ENCODE measurements around the gene ZSCAN32. TPM values are rescaled to one million over a fixed set of nuclear protein-coding genes. Genes with fewer than 3 reads are reported as not detected.
A peak's percentile ranks its signal among the peaks of the same experiment; 100 is the strongest.

The ZSCAN32 gene
- total RNA-seq: 10 to 100 TPM; 11.6 to 34.5 (median 28.5) TPM
- 26.3 TPM for total RNA-seq (2013)
- total RNA-seq: 12.8 to 42.0 (median 30.0) reads per million in 29 experiments

DNA sequence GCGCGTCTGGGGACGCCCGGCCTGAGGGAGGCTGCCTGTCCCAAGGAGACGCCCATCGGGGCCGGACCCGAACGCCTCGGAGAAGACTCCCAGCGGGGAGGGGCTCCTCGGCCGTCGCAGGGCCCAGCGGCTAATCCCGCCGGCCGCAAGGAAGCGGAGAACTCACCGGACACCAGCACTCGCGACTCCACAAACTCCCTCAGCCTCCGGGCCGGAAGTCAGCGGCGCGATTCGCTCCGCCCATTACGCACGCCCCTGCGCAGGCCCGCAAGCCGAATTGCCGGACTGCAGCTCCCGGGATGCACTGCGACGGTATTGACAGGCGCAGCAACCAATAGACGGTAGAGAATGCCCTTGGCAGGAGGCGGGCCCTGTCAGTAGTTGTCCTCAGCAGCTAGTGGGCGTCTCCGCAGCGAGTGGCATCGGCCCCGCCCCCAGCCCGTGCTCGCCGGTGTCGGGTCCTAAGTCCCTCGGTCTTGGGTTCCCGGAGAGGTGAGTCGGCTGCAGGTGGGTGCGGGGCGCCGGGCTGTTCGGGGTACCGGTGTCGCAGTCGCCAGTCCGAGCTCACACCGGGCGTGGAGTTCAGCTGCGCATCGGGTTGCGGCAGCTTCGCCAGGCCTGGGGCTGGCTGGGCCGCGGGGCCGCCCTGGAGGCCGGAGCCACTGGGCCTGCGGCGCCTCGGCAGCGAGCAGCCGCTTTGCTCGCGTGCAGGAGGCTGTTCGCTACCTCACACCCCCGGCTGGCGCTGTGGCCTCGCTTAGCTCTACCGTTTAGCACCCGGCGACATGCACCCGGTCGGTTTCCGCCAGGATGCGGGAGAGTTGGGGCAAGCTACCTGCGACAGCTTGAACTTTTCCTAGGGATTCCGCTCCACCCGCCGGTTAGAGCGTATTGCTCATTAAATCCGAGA, at the start of gene ZSCAN32, which contains the start of gene ZNF174:
Gene ZSCAN32, minus strand, starts transcription at position 226 of the 910 bp plus-strand sequence. CDS start 3,447 bp downstream, outside the sequence.
Gene ZNF174, plus strand, starts transcription at position 437 of the 910 bp plus-strand sequence. CDS start 790 bp downstream, outside the sequence.
- Histone ChIP-seq H3K27ac (ENCODE audit: low read length) (peak within 1 kb of the TSS; percentile 58), H3K4me3 (ENCODE audit: control insufficient read depth in 1 of 2, extremely low read depth in 1 of 2, low read length in 1 of 2) (peak within 1 kb of the TSS; percentile 70 to 79), H3K27me3 (replicated peaks in 1 of 2; ENCODE audit: control insufficient read depth in 2 of 2, extremely low read depth in 1 of 2, insufficient read depth in 2 of 2, low read length in 1 of 2) (no peaks in the 10 kb centered on the region), H3K4me1 (ENCODE audit: control insufficient read depth in 1 of 2, extremely low read depth in 1 of 2, insufficient read depth in 2 of 2, low read length in 2 of 2) (peaks cover 11 to 44% of the 10 kb centered on the region in 2 experiments), H3K9me3 (peaks cover 8% of the 10 kb centered on the region), H3K36me3 (ENCODE audit: control insufficient read depth in 2 of 2, extremely low read depth in 1 of 2, insufficient read depth in 1 of 2, low read length in 1 of 2) (peaks cover 26 to 47% of the 10 kb centered on the region in 2 donors)
- Mint-ChIP-seq H3K9me3 (peaks cover 13 to 23% (median 19%) of the 10 kb centered on the region in 3 donors), H3K4me1 (peaks cover 43 to 64% (median 54%) of the 10 kb centered on the region in 3 donors), H3K36me3 (peaks cover 53% of the 10 kb centered on the region), H3K27ac (peak within 1 kb of the TSS; percentile 87 to 90), H3K27me3 (no peaks in the 10 kb centered on the region), H3K4me3 (peak within 1 kb of the TSS; percentile 82 to 94 (median 91))
- POLR2A ChIA-PET: interaction anchor here (0.6 to 0.7 kb wide), 4 partner anchors 160 to 368 kb away, joined by 3 read pairs; no protein-coding TSS in a partner anchor
- peak; percentile 97 to 98 (median 97) for ATAC-seq (replicated peaks in 1 of 4)
- peak; percentile 96 to 100 (median 98) for DNase-seq
- under 1% methylated on average over 94 of the region's 95 CpGs for WGBS (ENCODE audit: insufficient coverage)
- CTCF ChIA-PET: interaction anchor here in 1 of 2 donors (0.5 to 2.1 kb wide), 7 partner anchors 12 to 513 kb away, joined by 4 to 6 read pairs (median 4); partner anchors contain the start of genes NAA60 and ZNF597

- H3K27ac ChIP-seq (ENCODE audit: low read length): peak overlapping the region; percentile 76
- Mint-ChIP-seq H3K27me3 (peaks cover 0 to 8% of the 10 kb centered on the region in 2 donors), H3K4me1 (peaks cover 25 to 43% (median 35%) of the 10 kb centered on the region in 3 donors), H3K4me3 (peak overlapping the region; percentile 92 to 97 (median 97)), H3K36me3 (peaks cover 25% of the 10 kb centered on the region), H3K9me3 (peaks cover 4 to 16% (median 8%) of the 10 kb centered on the region in 3 donors), H3K27ac (peak overlapping the region; percentile 94 to 95)
- ATAC-seq (replicated peaks in 1 of 4) (peak; percentile 30 to 50 (median 38)), DNase-seq (peak in 24 of 35 experiments; percentile 10 to 61 (median 28))
- CTCF ChIA-PET: interaction anchor here in 1 of 2 donors (0.9 to 1.6 kb wide), 4 partner anchors 13 to 177 kb away, joined by 3 to 6 read pairs (median 5); partner anchors contain the start of genes ZNF174 and ZSCAN32
- WGBS (ENCODE audit: insufficient coverage): 32% methylated on average over 3 of the region's 10 CpGs
- POLR2A ChIA-PET: interaction anchor here (0.5 to 1.2 kb wide), 5 partner anchors 14 to 161 kb away, joined by 3 to 12 read pairs (median 3); partner anchors contain the start of gene ZNF263 (in 1 of the 2)
- H3K4me1 ChIP-seq (ENCODE audit: control insufficient read depth in 1 of 2, extremely low read depth in 1 of 2, insufficient read depth in 2 of 2, low read length in 2 of 2): peaks cover 5 to 13% of the 10 kb centered on the region in 2 experiments
- peaks cover 0 to 10% of the 10 kb centered on the region in 2 donors for H3K36me3 ChIP-seq (ENCODE audit: control insufficient read depth in 2 of 2, extremely low read depth in 1 of 2, insufficient read depth in 1 of 2, low read length in 1 of 2)
- peaks cover 0 to 4% of the 10 kb centered on the region in 2 experiments for H3K27me3 ChIP-seq (replicated peaks in 1 of 2; ENCODE audit: control insufficient read depth in 2 of 2, extremely low read depth in 1 of 2, insufficient read depth in 2 of 2, low read length in 1 of 2)
- H3K9me3 ChIP-seq: peaks cover 2% of the 10 kb centered on the region
- peak overlapping the region; percentile 54 to 75 for H3K4me3 ChIP-seq (ENCODE audit: control insufficient read depth in 1 of 2, extremely low read depth in 1 of 2, low read length in 1 of 2)
Observed at GRCh38 chr16:3444032-3444388, 43.2 kb upstream of the ZSCAN32 start.

GRCh38 chr16:3443108-3444031, 42.6 kb upstream of the ZSCAN32 start, which contains the start of the genes NAA60 and ZNF597:
NAA60 (plus strand) TSS chr16:3443680; CDS start chr16:3476228, 32,548 bp downstream.
ZNF597 (minus strand) TSS chr16:3443504; CDS start chr16:3443153, 351 bp downstream.
- DNase-seq (peak; percentile 47 to 87 (median 73)), ATAC-seq (replicated peaks in 1 of 4) (peak; percentile 96 to 99 (median 98))
- H3K36me3 Mint-ChIP-seq: peaks cover 24% of the 10 kb centered on the region
- peak within 1 kb of the TSS; percentile 92 to 97 (median 97) for H3K4me3 Mint-ChIP-seq
- Histone ChIP-seq H3K4me3 (ENCODE audit: control insufficient read depth in 1 of 2, extremely low read depth in 1 of 2, low read length in 1 of 2) (peak within 1 kb of the TSS; percentile 54 to 75), H3K4me1 (ENCODE audit: control insufficient read depth in 1 of 2, extremely low read depth in 1 of 2, insufficient read depth in 2 of 2, low read length in 2 of 2) (peaks cover 5 to 13% of the 10 kb centered on the region in 2 experiments), H3K27ac (ENCODE audit: low read length) (peak within 1 kb of the TSS; percentile 76), H3K36me3 (ENCODE audit: control insufficient read depth in 2 of 2, extremely low read depth in 1 of 2, insufficient read depth in 1 of 2, low read length in 1 of 2) (peaks cover 0 to 10% of the 10 kb centered on the region in 2 donors), H3K27me3 (replicated peaks in 1 of 2; ENCODE audit: control insufficient read depth in 2 of 2, extremely low read depth in 1 of 2, insufficient read depth in 2 of 2, low read length in 1 of 2) (peaks cover 0 to 4% of the 10 kb centered on the region in 2 experiments), H3K9me3 (peaks cover 2% of the 10 kb centered on the region)
- WGBS (ENCODE audit: insufficient coverage): 38% methylated on average over 61 of the region's 61 CpGs
- peaks cover 0 to 8% of the 10 kb centered on the region in 2 donors for H3K27me3 Mint-ChIP-seq
- peak within 1 kb of the TSS; percentile 94 to 95 for H3K27ac Mint-ChIP-seq
- POLR2A ChIA-PET: interaction anchor here (0.5 to 1.2 kb wide), 3 partner anchors 14 to 161 kb away, joined by 3 to 12 read pairs (median 4); partner anchors contain the start of gene ZNF263 (in 1 of the 2)
- H3K9me3 Mint-ChIP-seq: peaks cover 4 to 16% (median 8%) of the 10 kb centered on the region in 3 donors
- CTCF ChIA-PET: interaction anchor here in 1 of 2 donors (0.6 to 1.6 kb wide), 5 partner anchors 14 to 293 kb away, joined by 4 to 6 read pairs (median 5); partner anchors contain the start of genes ZNF174 and ZSCAN32
- peaks cover 25 to 43% (median 35%) of the 10 kb centered on the region in 3 donors for H3K4me1 Mint-ChIP-seq

- CTCF ChIA-PET: no interaction called here
- Mint-ChIP-seq H3K27me3 (peaks cover 0 to 16% of the 10 kb centered on the region in 2 donors), H3K9me3 (peaks cover 4 to 16% (median 8%) of the 10 kb centered on the region in 3 donors), H3K4me3 (no peak overlapping the region), H3K4me1 (peaks cover 23 to 34% (median 23%) of the 10 kb centered on the region in 3 donors), H3K36me3 (peaks cover 41% of the 10 kb centered on the region), H3K27ac (no peak overlapping the region)
- Histone ChIP-seq H3K27me3 (replicated peaks in 1 of 2; ENCODE audit: control insufficient read depth in 2 of 2, extremely low read depth in 1 of 2, insufficient read depth in 2 of 2, low read length in 1 of 2) (peaks cover 0 to 7% of the 10 kb centered on the region in 2 experiments), H3K36me3 (ENCODE audit: control insufficient read depth in 2 of 2, extremely low read depth in 1 of 2, insufficient read depth in 1 of 2, low read length in 1 of 2) (peaks cover 0 to 21% of the 10 kb centered on the region in 2 donors), H3K4me1 (ENCODE audit: control insufficient read depth in 1 of 2, extremely low read depth in 1 of 2, insufficient read depth in 2 of 2, low read length in 2 of 2) (peaks cover 3 to 12% of the 10 kb centered on the region in 2 experiments), H3K4me3 (ENCODE audit: control insufficient read depth in 1 of 2, extremely low read depth in 1 of 2, low read length in 1 of 2) (no peak overlapping the region), H3K9me3 (peaks cover 2% of the 10 kb centered on the region), H3K27ac (ENCODE audit: low read length) (no peak overlapping the region)
- ATAC-seq (replicated peaks in 1 of 4) (no peak), DNase-seq (no peak)
- no CpG with 5 or more reads among the region's 4 CpGs for WGBS (ENCODE audit: insufficient coverage)
- POLR2A ChIA-PET: no interaction called here
Observed at GRCh38 chr16:3439637-3440036, 38.8 kb upstream of the ZSCAN32 start.

DNA sequence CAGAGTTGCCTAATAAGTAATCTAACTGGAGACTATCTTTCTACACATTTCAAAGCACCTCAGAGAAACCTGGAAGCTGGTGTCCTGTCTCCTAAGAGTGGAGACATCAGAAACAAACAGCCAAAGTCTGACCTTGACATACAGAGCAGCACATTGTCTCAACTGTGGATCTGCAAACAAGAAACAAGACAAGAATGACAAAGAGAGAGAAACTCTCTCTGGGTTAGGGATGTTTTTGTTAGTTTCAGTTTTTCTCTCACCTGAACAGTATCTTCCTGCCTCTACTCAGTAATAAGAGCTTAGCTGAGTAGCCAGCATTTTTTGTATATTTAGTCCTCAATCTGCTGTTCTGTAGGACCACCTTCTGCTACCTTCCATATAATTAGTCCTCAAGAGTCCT, 33.6 kb upstream of the ZSCAN32 start:
- Mint-ChIP-seq H3K36me3 (peaks cover 48% of the 10 kb centered on the region), H3K4me3 (no peak overlapping the region), H3K9me3 (peaks cover 1 to 12% (median 6%) of the 10 kb centered on the region in 3 donors), H3K4me1 (peaks cover 15 to 22% (median 16%) of the 10 kb centered on the region in 3 donors), H3K27ac (peak overlapping the region in 1 of 2 donors; percentile 11), H3K27me3 (peaks cover 0 to 9% of the 10 kb centered on the region in 2 donors)
- ChIA-PET CTCF (no interaction called here), POLR2A (no interaction called here)
- Histone ChIP-seq H3K4me3 (ENCODE audit: control insufficient read depth in 1 of 2, extremely low read depth in 1 of 2, low read length in 1 of 2) (no peak overlapping the region), H3K27me3 (replicated peaks in 1 of 2; ENCODE audit: control insufficient read depth in 2 of 2, extremely low read depth in 1 of 2, insufficient read depth in 2 of 2, low read length in 1 of 2) (peaks cover 0 to 4% of the 10 kb centered on the region in 2 experiments), H3K27ac (ENCODE audit: low read length) (no peak overlapping the region), H3K36me3 (ENCODE audit: control insufficient read depth in 2 of 2, extremely low read depth in 1 of 2, insufficient read depth in 1 of 2, low read length in 1 of 2) (peaks cover 0 to 13% of the 10 kb centered on the region in 2 donors), H3K4me1 (ENCODE audit: control insufficient read depth in 1 of 2, extremely low read depth in 1 of 2, insufficient read depth in 2 of 2, low read length in 2 of 2) (peaks cover 0 to 6% of the 10 kb centered on the region in 2 experiments), H3K9me3 (no peaks in the 10 kb centered on the region)
- no peak for ATAC-seq (replicated peaks in 1 of 4)
- DNase-seq: no peak
